ACHN (cell line): ENCODE data around the gene KCNQ1.
"Not testable (repeated sequence)": the region's sequence is repeated elsewhere in the genome, so short reads cannot be mapped to it uniquely, and the experiment has no call there.

Experiments
- DNase-seq: peaks from one replicate; pipeline ENCODE4 v3.0.0-alpha.2; 2015
- in situ Hi-C: cut with HindIII; loops from 2 replicates; pipeline ENCODE4 v1.10.0; 2017; ENCODE audit warnings: low sequenced_read_pairs, low pct_ligation_motif_present, low pct_unique_long_range_greater_than_20kb

KCNQ1 gene

GRCh38 chr11:2466869-2467694 lies 22.3 kb downstream of the KCNQ1 start:
- in situ Hi-C loops = no loop called here
- DNase-seq = no peak

DNA sequence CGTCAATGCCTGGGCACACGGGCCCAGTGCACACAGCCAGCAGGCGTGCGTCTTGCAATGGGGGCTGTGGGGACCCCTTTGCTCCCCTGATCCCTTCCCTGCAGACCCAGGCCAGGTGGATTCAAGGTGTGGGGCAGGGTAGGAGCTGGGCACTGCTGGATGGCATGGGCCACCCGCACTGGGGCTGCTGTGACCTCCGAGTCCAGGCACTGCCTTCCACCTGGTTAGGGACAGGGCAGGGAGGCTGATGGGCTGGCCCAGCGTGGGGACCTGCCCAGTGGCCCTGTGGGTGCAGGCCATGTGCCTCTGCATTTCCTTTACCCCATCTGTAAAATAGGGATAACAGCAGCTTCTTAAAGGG lies 22.9 kb downstream of the KCNQ1 start:
- in situ Hi-C loops = no loop called here
- DNase-seq = no peak

- no peak for DNase-seq
- in situ Hi-C loops = no loop called here
Observed at GRCh38 chr11:2468363-2469235, 23.8 kb downstream of the KCNQ1 start.

GRCh38 chr11:2470495-2470894 lies 25.7 kb downstream of the KCNQ1 start:
- in situ Hi-C loops = no loop called here
- no peak for DNase-seq

DNA sequence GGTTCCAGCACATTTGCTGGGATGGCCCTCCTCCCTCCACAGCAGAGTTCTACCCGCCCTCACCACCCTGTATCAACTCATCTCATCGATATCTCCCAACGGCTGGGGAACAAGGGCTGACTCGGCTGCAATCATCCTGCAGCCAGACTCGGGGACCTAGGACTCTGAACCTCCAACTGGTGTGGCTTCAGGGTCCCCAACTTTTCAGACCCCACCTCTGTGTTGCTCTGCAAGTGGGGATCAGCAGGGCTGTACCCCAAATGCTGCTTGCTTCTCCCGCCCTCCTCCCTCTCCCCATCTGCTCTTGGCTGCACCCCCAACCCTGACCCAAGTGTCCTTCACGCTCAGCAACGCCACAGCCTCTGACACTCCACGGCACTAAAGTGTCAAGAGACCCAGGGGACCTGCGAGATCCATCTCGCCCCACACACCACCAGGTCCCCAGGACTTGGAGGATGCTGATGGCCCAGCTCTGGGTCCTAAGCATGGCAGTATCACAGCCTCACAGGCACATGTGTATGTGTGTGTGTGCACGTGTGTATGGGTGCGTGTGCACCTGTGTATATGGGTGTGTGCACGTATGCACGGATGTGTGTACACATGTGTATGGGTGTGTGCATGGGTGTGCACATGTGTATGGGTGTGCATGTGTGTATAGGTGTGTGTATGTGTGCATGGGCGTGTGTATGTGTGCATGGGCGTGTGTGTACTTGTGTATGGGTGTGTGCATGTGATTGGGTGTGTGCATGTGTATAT lies 26.4 kb downstream of the KCNQ1 start:
- no peak for DNase-seq
- in situ Hi-C loops = no loop called here

- no peak for DNase-seq
- in situ Hi-C loops = no loop called here
Observed at GRCh38 chr11:2471804-2472096, 26.9 kb downstream of the KCNQ1 start.

DNA sequence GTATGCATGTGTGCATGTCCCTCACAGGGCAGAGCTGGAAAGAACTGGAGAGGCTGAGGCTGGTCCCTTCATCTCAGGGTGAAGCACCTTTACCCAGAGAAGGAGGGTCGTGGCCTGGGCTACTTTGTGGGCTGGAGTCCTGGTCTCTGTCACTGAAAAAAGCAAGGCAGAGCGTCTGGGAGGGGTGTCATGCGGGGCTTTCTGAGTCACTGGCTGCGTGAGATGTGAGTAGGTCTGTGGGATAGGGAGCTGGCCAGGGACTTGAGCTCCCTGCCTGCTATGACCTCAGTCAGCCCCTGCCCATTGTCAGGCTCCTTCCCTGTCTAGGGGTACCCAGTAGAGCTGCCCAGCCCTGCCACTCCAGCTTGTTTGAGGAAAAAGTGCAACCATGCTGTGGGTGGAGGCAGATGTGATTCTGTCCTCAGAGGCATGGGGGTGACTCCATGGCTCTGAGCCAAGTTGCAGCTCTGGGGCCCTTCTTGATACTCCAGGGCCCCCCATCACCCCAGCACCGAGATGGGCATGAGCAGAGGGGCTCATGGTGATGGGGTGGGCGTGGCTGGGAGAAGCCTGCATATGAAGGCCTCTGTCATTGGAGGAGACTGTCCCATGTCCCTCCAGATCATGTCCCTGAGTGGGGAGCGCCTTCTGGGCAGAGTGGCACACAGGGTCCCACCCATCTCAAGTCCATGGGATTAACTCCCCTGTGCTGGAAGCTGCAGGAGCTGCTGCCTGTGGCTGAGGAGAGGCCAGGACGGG lies 27.8 kb downstream of the KCNQ1 start:
- in situ Hi-C loops = no loop called here
- no peak for DNase-seq

GRCh38 chr11:2473361-2474058 lies 28.7 kb downstream of the KCNQ1 start:
- no peak for DNase-seq
- in situ Hi-C loops = no loop called here

DNA sequence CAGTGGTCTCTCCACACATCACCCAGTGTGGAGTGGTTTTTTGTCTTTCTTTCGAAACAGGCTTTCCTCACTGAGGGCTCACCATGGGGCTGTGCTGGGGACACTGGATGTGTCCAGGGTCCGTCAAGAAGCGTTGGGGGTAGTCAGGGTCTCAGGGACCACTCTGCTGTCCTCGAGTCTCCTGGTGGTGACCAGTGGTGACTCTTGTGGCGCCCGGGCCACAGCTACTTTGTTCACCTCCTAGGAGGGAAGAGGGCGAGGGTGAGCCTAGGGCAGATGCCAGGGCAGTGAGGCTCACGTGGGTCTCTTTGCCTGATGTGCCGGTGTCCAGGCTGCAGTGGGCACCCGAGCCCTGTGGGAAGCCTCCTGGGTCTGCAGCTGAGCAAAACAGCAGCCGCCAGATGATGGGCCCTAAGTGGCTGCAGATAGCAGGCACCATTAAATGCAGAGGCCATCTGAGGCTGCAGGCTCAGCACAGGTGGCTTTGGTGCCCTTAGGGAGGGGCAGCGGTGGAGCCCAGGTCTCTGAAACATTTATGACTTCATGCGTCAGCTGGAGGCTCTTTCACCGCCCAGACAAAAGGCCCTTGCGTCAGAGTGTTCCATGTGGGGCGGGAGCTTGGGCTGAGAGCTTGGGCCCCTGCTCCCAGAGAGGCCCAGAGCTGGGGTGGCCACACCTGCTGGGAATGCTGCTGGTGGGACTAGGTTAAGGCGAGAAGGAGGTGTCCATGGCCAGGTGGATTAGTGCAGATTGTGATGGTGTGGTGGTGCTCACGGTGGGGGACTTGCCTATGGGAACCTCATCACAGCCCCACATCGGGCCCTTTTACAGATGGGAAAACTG lies 29.5 kb downstream of the KCNQ1 start:
- DNase-seq = no peak
- in situ Hi-C loops = no loop called here

DNA sequence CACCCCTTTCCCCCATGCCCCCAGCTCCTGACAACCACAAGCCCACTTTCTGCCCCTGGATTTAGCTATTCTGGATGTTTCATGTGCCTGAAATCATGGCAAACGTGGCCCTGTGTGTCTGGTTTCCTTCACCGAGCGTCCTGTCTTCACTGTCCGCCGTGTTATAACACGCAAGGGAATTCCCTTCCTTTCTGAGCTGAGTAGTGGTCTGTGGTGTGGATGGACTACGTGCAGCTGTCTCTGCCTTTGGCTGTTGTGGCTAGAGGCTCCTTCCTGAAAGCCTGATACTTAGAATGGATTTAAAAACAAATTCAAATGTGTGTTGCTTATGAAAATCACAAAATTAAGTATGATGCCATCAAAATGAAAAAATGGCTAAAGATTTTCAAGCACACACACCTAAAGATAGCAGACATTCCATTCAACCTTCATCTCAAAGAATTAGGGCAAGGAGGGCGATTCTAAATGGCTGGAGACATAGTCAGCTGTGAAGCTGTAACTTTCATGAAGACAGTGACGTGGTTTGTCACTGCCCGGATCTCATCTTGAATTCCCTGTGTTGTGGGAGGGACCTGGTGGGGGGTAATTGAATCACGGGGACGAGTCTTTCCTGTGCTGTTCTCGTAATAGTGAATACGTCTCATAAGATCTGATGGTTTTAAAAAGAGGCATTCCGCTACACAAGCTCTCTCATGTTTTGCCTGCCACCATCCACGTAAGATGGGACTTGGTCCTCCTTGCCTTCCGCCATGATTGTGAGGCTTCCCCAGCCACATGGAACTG lies 30.5 kb downstream of the KCNQ1 start:
- DNase-seq = no peak
- in situ Hi-C loops = no loop called here

- no peak for DNase-seq
- in situ Hi-C loops = no loop called here
Observed at GRCh38 chr11:2477254-2477653, 32.4 kb downstream of the KCNQ1 start.

DNA sequence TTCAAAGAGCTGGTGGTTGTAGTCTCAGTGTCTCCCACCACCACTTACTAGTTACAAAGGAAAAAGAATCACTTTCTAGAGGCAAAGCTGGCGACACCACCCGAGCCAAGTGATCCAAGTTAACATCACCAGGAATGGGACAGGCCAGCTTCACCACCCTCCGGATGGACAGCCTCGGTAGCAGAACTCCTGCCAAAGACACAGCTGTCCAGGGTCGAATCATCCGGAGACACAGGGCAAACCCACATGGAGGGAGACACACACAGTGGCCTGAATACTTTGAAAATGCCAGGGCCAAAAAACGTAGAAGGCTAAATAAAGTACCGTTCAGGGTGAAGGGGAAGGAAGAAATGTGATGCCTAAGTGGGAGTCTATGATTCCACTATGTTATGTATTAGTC lies 33.1 kb downstream of the KCNQ1 start:
- no peak for DNase-seq
- in situ Hi-C loops = no loop called here

GRCh38 chr11:2480067-2480873 lies 35.5 kb downstream of the KCNQ1 start:
- in situ Hi-C loops, DNase-seq: not testable (repeated sequence)

DNA sequence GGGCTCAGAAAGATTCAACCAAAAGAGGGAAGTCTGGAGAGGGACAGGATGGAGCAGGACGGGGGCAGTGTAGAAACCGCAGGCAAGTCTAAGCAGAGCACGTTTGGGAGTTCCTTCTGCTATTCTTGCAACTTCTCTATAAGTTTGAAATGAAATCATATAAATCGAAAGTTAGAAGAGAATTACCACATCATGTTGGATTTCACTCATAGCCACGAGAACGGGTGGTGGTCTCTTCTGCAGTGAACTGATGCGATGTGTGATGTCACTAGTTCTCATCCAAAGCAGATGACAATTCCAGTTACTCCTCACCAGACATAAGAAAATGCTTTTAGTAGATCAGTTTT lies 36.0 kb downstream of the KCNQ1 start:
- DNase-seq = no peak
- in situ Hi-C loops = no loop called here

- in situ Hi-C loops = no loop called here
- DNase-seq = no peak
Observed at GRCh38 chr11:2481253-2481652, 36.4 kb downstream of the KCNQ1 start.

- in situ Hi-C loops = no loop called here
- DNase-seq = no peak
Observed at GRCh38 chr11:2482204-2482603, 37.4 kb downstream of the KCNQ1 start.
